Heart right ventricle (tissue), 16 donors: ENCODE results near the gene KCNN3. TPM values are rescaled to one million over a fixed set of nuclear protein-coding genes. Genes with fewer than 3 reads are reported as not detected.

Source experiments
- ATAC-seq, 8 donors: fragments of 200-7000 bp; cut with Tn5 transposase; one replicate each; pipeline ENCODE4 v1.9.1; 2020; ENCODE audit warnings: mild to moderate bottlenecking in 8 of 8, moderate library complexity in 8 of 8, moderate number of reproducible peaks in 1 of 8
- DNase-seq, 2 donors: peaks; one replicate each; pipeline ENCODE4 v3.0.0-alpha.2; 2020
- H3K27ac ChIP-seq, 10 donors: fragments of 200-600 bp; sonication (generic) in 2 of 10; one replicate each; pipeline versions ENCODE4 v1.5.0 to v1.8.0; 2020 to 2022; ENCODE audit warnings: mild to moderate bottlenecking in 3 of 10
- H3K27me3 ChIP-seq, 7 donors: fragments of 200-600 bp; one replicate each; pipeline ENCODE4 v1.8.0; 2021 to 2022; ENCODE audit warnings: mild to moderate bottlenecking in 2 of 7
- H3K36me3 ChIP-seq, 9 donors: fragments of 200-600 bp; sonication (generic) in 1 of 9; one replicate each; pipeline versions ENCODE4 v1.5.0 to v1.8.0; 2020 to 2022; ENCODE audit warnings: mild to moderate bottlenecking in 2 of 9
- H3K4me1 ChIP-seq, 9 donors: fragments of 200-600 bp; sonication (generic) in 1 of 9; one replicate each; pipeline versions ENCODE4 v1.5.0 to v1.8.0; 2020 to 2022; ENCODE audit warnings: mild to moderate bottlenecking in 4 of 9
- H3K4me3 ChIP-seq, 10 donors: fragments of 200-600 bp; sonication (generic) in 2 of 10; one replicate each; pipeline versions ENCODE4 v1.5.0 to v1.8.0; 2020 to 2022; ENCODE audit warnings: mild to moderate bottlenecking in 7 of 10, moderate library complexity in 2 of 10
- H3K9me3 ChIP-seq, 11 donors: fragments of 200-600 bp in 10 of 11; sonication (generic) in 2 of 11; one replicate each; pipeline versions ENCODE4 v1.5.0 to v1.8.0; 2013 to 2022; ENCODE audit warnings: mild to moderate bottlenecking in 2 of 11, control low read depth in 1 of 11, moderate library complexity in 1 of 11
- CTCF ChIP-seq, 9 donors: fragments of 200-600 bp; sonication (generic) in 2 of 9; IDR thresholded peaks; one replicate each; pipeline versions ENCODE4 v1.5.0 to v1.8.0; 2021 to 2022; ENCODE audit warnings: antibody characterized with exemption in 9 of 9, mild to moderate bottlenecking in 5 of 9, moderate library complexity in 1 of 9
- WGBS, 2 donors: extraction: QIAGEN DNeasy Blood & Tissue Kit; methylation state at CpG; one replicate each; pipeline ENCODE4 v1.1.7; 2013; ENCODE audit warnings: inconsistent platforms in 1 of 2; 5-methylcytosine and 5-hydroxymethylcytosine counted together
- intact Hi-C, 10 donors: fragments of 100-400 bp; cut with DNase I; formaldehyde crosslinking; loops; one replicate each; pipeline versions ENCODE4 v1.11.1 to v1.14.2; 2022
- polyA plus RNA-seq, 2 donors: library from polyadenylated mRNA; stranded (reverse); fragments of 200-250 nt; gene quantifications; one replicate each; pipeline ENCODE4 v1.2.3, GENCODE V29; 2013
- total RNA-seq, 10 donors: library from RNA; stranded (reverse); fragmentation: NEBNext Ultra II Directional in 3 of 10; extraction: Animal tissue kit (Norgen Biotek cat#: 25700) in 3 of 10; gene quantifications; one replicate each; pipeline versions ENCODE4 v1.2.1 to v1.2.4, GENCODE V29; 2021 to 2023
- donor health status: Arrhythmogenic right ventricular cardiomyopathy.
- donor health status: ischemic (EF 13 %, LVEDD 7.1; RV severe dilation, severe dysfunction).
- donor health status: healthy with polysubstance abuse.
- donor health status: DM: no; HTN: yes; CAD: no.
- donor health status: DM: no; HTN: no; CAD: no.
- donor health status: ischemic (EF 25% LVEDD 6.9; RV normal size, moderate dysfunction).
- donor health status: ischemic (EF 25% LVEDD 5.7; RV mildly dilated, moderate dysfunction).
- donor health status: healthy.
- donor health status: DM: yes; HTN: yes; CAD: no.
- donor health status: Ischemic cardiomyopathy.
- donor health status: ischemic (EF 35%, LVEDD 5.7; RV mildly dilated, moderate dysfunction).
- donor health status: nonischemic (EF 11% LVEDD 7.7; RV severe dilation, severe dysfunction).
- donor health status: DM: yes; HTN: yes; CAD: no.
- donor health status: PGD.
- donor health status: ischemic (EF 29% LVEDD 5.4; RV normal size, mild dysfunction).
- donor health status: nonischemic (EF 23%, LVEDD 6.1; RV moderate dilation, normal function).

The KCNN3 gene
- total and polyA plus RNA-seq, 12 donors, result 0.17 to 5.9 (median 2.6) TPM

- 55 to 66% methylated on average over 1 of the region's 1 CpG for WGBS, 2 donors
- intact Hi-C loops, result no loop called here
- peak in 1 of 8 donors; percentile 33 for ATAC-seq
- TF ChIP-seq CTCF (IDR thresholded peaks at IDR 0.05), result no peak
- Histone ChIP-seq H3K4me3 (no peak overlapping the region), H3K4me1 (peaks cover 0 to 18% (median 0%) of the 10 kb centered on the region in 9 donors), H3K27me3 (no peaks in the 10 kb centered on the region), H3K9me3 (no peaks in the 10 kb centered on the region), H3K36me3 (peaks cover 0 to 20% (median 0%) of the 10 kb centered on the region in 9 donors), H3K27ac (no peak overlapping the region)
- DNase-seq, result no peak
Observed at GRCh38 chr1:154706851-154707250, 163.2 kb downstream of the KCNN3 start.

GRCh38 chr1:154705544-154705943 is 164.5 kb downstream of the KCNN3 start:
- intact Hi-C loops, result no loop called here
- ATAC-seq, result no peak
- TF ChIP-seq CTCF (IDR thresholded peaks at IDR 0.05), result no peak
- 87 to 95% methylated on average over 2 of the region's 2 CpGs for WGBS, 2 donors
- no peak overlapping the region for H3K27ac ChIP-seq
- no peak for DNase-seq
- no peaks in the 10 kb centered on the region for H3K27me3 ChIP-seq
- H3K4me3 ChIP-seq, result no peak overlapping the region
- peaks cover 0 to 20% (median 0%) of the 10 kb centered on the region in 9 donors for H3K36me3 ChIP-seq
- H3K9me3 ChIP-seq, result no peaks in the 10 kb centered on the region
- peaks cover 0 to 18% (median 5%) of the 10 kb centered on the region in 9 donors for H3K4me1 ChIP-seq

GRCh38 chr1:154703170-154703569 is 166.9 kb downstream of the KCNN3 start:
- DNase-seq, result no peak
- intact Hi-C loops, result no loop called here

GRCh38 chr1:154698320-154699096 is 171.6 kb downstream of the KCNN3 start:
- Histone ChIP-seq H3K36me3 (no peaks in the 10 kb centered on the region), H3K27me3 (peaks cover 0 to 6% (median 0%) of the 10 kb centered on the region in 7 donors), H3K27ac (peak overlapping the region in 1 of 10 donors; percentile 19), H3K9me3 (no peaks in the 10 kb centered on the region), H3K4me3 (no peak overlapping the region), H3K4me1 (peaks cover 0 to 22% (median 10%) of the 10 kb centered on the region in 9 donors)
- no peak for TF ChIP-seq CTCF (IDR thresholded peaks at IDR 0.05)
- WGBS, 2 donors, result 86 to 91% methylated on average over 4 of the region's 4 CpGs
- intact Hi-C loops, result no loop called here
- DNase-seq, result no peak
- peak in 3 of 8 donors; percentile 59 to 82 (median 64) for ATAC-seq

More at GRCh38 chr1:154703170-154703569, 166.9 kb downstream of the KCNN3 start:
- WGBS, 2 donors, result 17% methylated on average over 5 of the region's 5 CpGs
- H3K27me3 ChIP-seq, result no peaks in the 10 kb centered on the region
- TF ChIP-seq CTCF (IDR thresholded peaks at IDR 0.05), result no peak
- H3K9me3 ChIP-seq, result no peaks in the 10 kb centered on the region
- no peak for ATAC-seq
- peaks cover 0 to 9% (median 0%) of the 10 kb centered on the region in 9 donors for H3K36me3 ChIP-seq
- H3K4me1 ChIP-seq, result peaks cover 0 to 23% (median 6%) of the 10 kb centered on the region in 9 donors
- H3K4me3 ChIP-seq, result no peak overlapping the region
- no peak overlapping the region for H3K27ac ChIP-seq
